ENCODE results near the gene HIP1.
"Not testable (repeated sequence)": the region's sequence is repeated elsewhere in the genome, so short reads cannot be mapped to it uniquely, and the experiment has no call there.

The HIP1 gene

GRCh38 chr7:75635036-75635435, 103.7 kb downstream of the HIP1 start:
- peaks cover 2 to 39% (median 24%) of the 10 kb centered on the region in 5 donors for H3K4me1 ChIP-seq (ENCODE audit: control insufficient read depth in 5 of 5, insufficient read depth in 5 of 5, low read length in 5 of 5)
- H3K4me3 ChIP-seq (ENCODE audit: low read depth in 1 of 5, low read length in 5 of 5): no peak overlapping the region
- H3K27ac ChIP-seq (ENCODE audit: low read depth, low read length): no peak overlapping the region
- no peak overlapping the region for H3K9ac ChIP-seq (ENCODE audit: low read length in 5 of 5)
- no peaks in the 10 kb centered on the region for H3K27me3 ChIP-seq (ENCODE audit: control insufficient read depth in 5 of 5, insufficient read depth in 4 of 5, low read length in 5 of 5)
- no peaks in the 10 kb centered on the region for H3K9me3 ChIP-seq (ENCODE audit: control insufficient read depth in 5 of 5, low read length in 5 of 5)
- peaks cover 0 to 3% (median 0%) of the 10 kb centered on the region in 5 donors for H3K36me3 ChIP-seq (ENCODE audit: control insufficient read depth in 5 of 5, insufficient read depth in 5 of 5, low read length in 5 of 5)

- not testable (repeated sequence) for H3K27ac ChIP-seq (ENCODE audit: low read depth, low read length); H3K36me3 ChIP-seq (ENCODE audit: control insufficient read depth in 5 of 5, insufficient read depth in 5 of 5, low read length in 5 of 5); H3K4me3 ChIP-seq (ENCODE audit: low read depth in 1 of 5, low read length in 5 of 5); H3K9ac ChIP-seq (ENCODE audit: low read length in 5 of 5); H3K27me3 ChIP-seq (ENCODE audit: control insufficient read depth in 5 of 5, insufficient read depth in 4 of 5, low read length in 5 of 5); H3K9me3 ChIP-seq (ENCODE audit: control insufficient read depth in 5 of 5, low read length in 5 of 5)
- peaks cover 0 to 20% (median 5%) of the 10 kb centered on the region in 5 donors for H3K4me1 ChIP-seq (ENCODE audit: control insufficient read depth in 5 of 5, insufficient read depth in 5 of 5, low read length in 5 of 5)
Observed at GRCh38 chr7:75632587-75632986, 106.2 kb downstream of the HIP1 start.

- no peaks in the 10 kb centered on the region for H3K27me3 ChIP-seq (ENCODE audit: control insufficient read depth in 5 of 5, insufficient read depth in 4 of 5, low read length in 5 of 5)
- no peak overlapping the region for H3K27ac ChIP-seq (ENCODE audit: low read depth, low read length)
- H3K4me1 ChIP-seq (ENCODE audit: control insufficient read depth in 5 of 5, insufficient read depth in 5 of 5, low read length in 5 of 5): peaks cover 0 to 13% (median 4%) of the 10 kb centered on the region in 5 donors
- peaks cover 0 to 8% (median 7%) of the 10 kb centered on the region in 5 donors for H3K9me3 ChIP-seq (ENCODE audit: control insufficient read depth in 5 of 5, low read length in 5 of 5)
- H3K9ac ChIP-seq (ENCODE audit: low read length in 5 of 5): no peak overlapping the region
- H3K4me3 ChIP-seq (ENCODE audit: low read depth in 1 of 5, low read length in 5 of 5): no peak overlapping the region
- peaks cover 0 to 6% (median 0%) of the 10 kb centered on the region in 5 donors for H3K36me3 ChIP-seq (ENCODE audit: control insufficient read depth in 5 of 5, insufficient read depth in 5 of 5, low read length in 5 of 5)
Observed at GRCh38 chr7:75631711-75632110, 107.0 kb downstream of the HIP1 start.

DNA sequence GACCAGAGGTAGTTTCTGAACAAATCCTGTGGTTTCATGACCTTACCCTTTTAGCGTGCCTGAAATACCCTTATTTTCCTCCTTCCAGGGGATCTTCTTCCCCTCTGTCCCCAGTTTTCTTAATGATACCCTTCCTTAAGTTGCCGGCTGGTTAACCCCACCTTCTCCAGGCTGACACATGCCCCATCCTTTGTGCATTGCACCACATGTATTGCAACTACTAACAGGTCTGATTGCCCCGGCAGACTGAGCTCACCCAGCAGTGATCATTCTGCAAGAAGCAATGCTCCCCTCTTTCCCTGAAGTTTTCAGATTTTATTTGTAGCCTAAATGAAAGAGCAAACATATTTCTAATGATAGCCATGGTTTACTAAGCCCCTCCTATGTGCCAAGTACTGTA, 108.2 kb downstream of the HIP1 start:
- peaks cover 0 to 8% (median 7%) of the 10 kb centered on the region in 5 donors for H3K9me3 ChIP-seq (ENCODE audit: control insufficient read depth in 5 of 5, low read length in 5 of 5)

GRCh38 chr7:75629044-75629443, 109.7 kb downstream of the HIP1 start:
- H3K27ac ChIP-seq (ENCODE audit: low read depth, low read length): no peak overlapping the region
- no peaks in the 10 kb centered on the region for H3K27me3 ChIP-seq (ENCODE audit: control insufficient read depth in 5 of 5, insufficient read depth in 4 of 5, low read length in 5 of 5)
- no peak overlapping the region for H3K9ac ChIP-seq (ENCODE audit: low read length in 5 of 5)
- H3K36me3 ChIP-seq (ENCODE audit: control insufficient read depth in 5 of 5, insufficient read depth in 5 of 5, low read length in 5 of 5): peaks cover 0 to 6% (median 0%) of the 10 kb centered on the region in 5 donors
- H3K9me3 ChIP-seq (ENCODE audit: control insufficient read depth in 5 of 5, low read length in 5 of 5): peaks cover 0 to 8% (median 7%) of the 10 kb centered on the region in 5 donors
- H3K4me1 ChIP-seq (ENCODE audit: control insufficient read depth in 5 of 5, insufficient read depth in 5 of 5, low read length in 5 of 5): peaks cover 2 to 14% (median 6%) of the 10 kb centered on the region in 5 donors
- no peak overlapping the region for H3K4me3 ChIP-seq (ENCODE audit: low read depth in 1 of 5, low read length in 5 of 5)

More for the DNA sequence above, 108.2 kb downstream of the HIP1 start:
- Histone ChIP-seq H3K4me1 (ENCODE audit: control insufficient read depth in 5 of 5, insufficient read depth in 5 of 5, low read length in 5 of 5) (peaks cover 0 to 7% (median 0%) of the 10 kb centered on the region in 5 donors), H3K9ac (ENCODE audit: low read length in 5 of 5) (no peak overlapping the region), H3K27me3 (ENCODE audit: control insufficient read depth in 5 of 5, insufficient read depth in 4 of 5, low read length in 5 of 5) (no peaks in the 10 kb centered on the region), H3K36me3 (ENCODE audit: control insufficient read depth in 5 of 5, insufficient read depth in 5 of 5, low read length in 5 of 5) (peaks cover 0 to 6% (median 0%) of the 10 kb centered on the region in 5 donors), H3K4me3 (ENCODE audit: low read depth in 1 of 5, low read length in 5 of 5) (no peak overlapping the region), H3K27ac (ENCODE audit: low read depth, low read length) (no peak overlapping the region)

- H3K4me3 ChIP-seq (ENCODE audit: low read depth in 1 of 5, low read length in 5 of 5): no peak overlapping the region
Observed at GRCh38 chr7:75628055-75628454, 110.7 kb downstream of the HIP1 start.

DNA sequence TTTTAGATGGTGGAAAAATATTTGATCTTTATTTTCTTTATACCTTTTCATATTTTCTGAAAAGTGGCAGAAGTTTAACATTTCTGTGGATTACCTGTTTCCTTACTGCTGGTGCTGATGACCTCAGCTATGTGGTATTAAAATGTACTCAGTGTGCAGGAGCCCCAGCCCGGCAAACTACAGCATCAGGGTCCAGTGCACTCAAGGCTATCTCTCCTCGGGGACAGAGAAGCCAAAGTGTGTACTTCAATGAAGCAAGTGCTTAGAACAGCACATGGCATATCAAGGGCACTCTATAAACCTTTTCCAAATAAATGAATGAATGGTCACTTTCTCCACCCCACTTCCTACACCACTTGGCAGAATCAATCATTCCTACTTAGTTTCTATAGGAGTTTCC, 111.8 kb downstream of the HIP1 start:
- Histone ChIP-seq H3K36me3 (ENCODE audit: control insufficient read depth in 5 of 5, insufficient read depth in 5 of 5, low read length in 5 of 5) (peaks cover 0 to 6% (median 0%) of the 10 kb centered on the region in 5 donors), H3K4me1 (ENCODE audit: control insufficient read depth in 5 of 5, insufficient read depth in 5 of 5, low read length in 5 of 5) (peaks cover 2 to 31% (median 17%) of the 10 kb centered on the region in 5 donors), H3K4me3 (ENCODE audit: low read depth in 1 of 5, low read length in 5 of 5) (no peak overlapping the region), H3K9me3 (ENCODE audit: control insufficient read depth in 5 of 5, low read length in 5 of 5) (peaks cover 0 to 8% (median 7%) of the 10 kb centered on the region in 5 donors), H3K27me3 (ENCODE audit: control insufficient read depth in 5 of 5, insufficient read depth in 4 of 5, low read length in 5 of 5) (no peaks in the 10 kb centered on the region), H3K27ac (ENCODE audit: low read depth, low read length) (no peak overlapping the region), H3K9ac (ENCODE audit: low read length in 5 of 5) (no peak overlapping the region)

More at GRCh38 chr7:75628055-75628454, 110.7 kb downstream of the HIP1 start:
- H3K27ac ChIP-seq (ENCODE audit: low read depth, low read length): no peak overlapping the region
- H3K27me3 ChIP-seq (ENCODE audit: control insufficient read depth in 5 of 5, insufficient read depth in 4 of 5, low read length in 5 of 5): no peaks in the 10 kb centered on the region
- H3K9me3 ChIP-seq (ENCODE audit: control insufficient read depth in 5 of 5, low read length in 5 of 5): peaks cover 0 to 8% (median 7%) of the 10 kb centered on the region in 5 donors
- H3K4me1 ChIP-seq (ENCODE audit: control insufficient read depth in 5 of 5, insufficient read depth in 5 of 5, low read length in 5 of 5): peaks cover 2 to 24% (median 16%) of the 10 kb centered on the region in 5 donors
- H3K9ac ChIP-seq (ENCODE audit: low read length in 5 of 5): no peak overlapping the region
- H3K36me3 ChIP-seq (ENCODE audit: control insufficient read depth in 5 of 5, insufficient read depth in 5 of 5, low read length in 5 of 5): peaks cover 0 to 6% (median 0%) of the 10 kb centered on the region in 5 donors

DNA sequence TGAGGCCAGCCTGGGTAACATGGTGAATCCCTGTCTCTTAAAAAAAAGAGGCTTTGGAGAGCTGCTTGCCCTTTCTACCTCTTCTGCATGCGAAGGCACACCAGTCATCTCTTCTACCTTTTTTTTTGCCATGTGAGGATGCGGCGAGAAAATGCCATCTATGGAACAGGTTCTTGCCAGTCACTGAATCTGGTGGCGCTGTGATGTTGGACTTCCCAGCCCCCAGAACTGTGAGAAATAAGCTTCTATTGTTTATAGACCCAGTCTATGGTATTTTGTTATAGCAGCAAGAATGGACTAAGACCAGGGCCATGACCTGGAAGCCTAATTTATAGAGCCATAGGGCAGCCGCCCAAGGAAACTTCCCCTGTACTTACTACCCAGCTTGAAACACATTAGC, 112.9 kb downstream of the HIP1 start:
- Histone ChIP-seq H3K36me3 (ENCODE audit: control insufficient read depth in 5 of 5, insufficient read depth in 5 of 5, low read length in 5 of 5) (peaks cover 0 to 3% (median 0%) of the 10 kb centered on the region in 5 donors), H3K9me3 (ENCODE audit: control insufficient read depth in 5 of 5, low read length in 5 of 5) (peaks cover 0 to 8% (median 7%) of the 10 kb centered on the region in 5 donors), H3K9ac (ENCODE audit: low read length in 5 of 5) (no peak overlapping the region), H3K4me1 (ENCODE audit: control insufficient read depth in 5 of 5, insufficient read depth in 5 of 5, low read length in 5 of 5) (peaks cover 2 to 34% (median 28%) of the 10 kb centered on the region in 5 donors), H3K4me3 (ENCODE audit: low read depth in 1 of 5, low read length in 5 of 5) (no peak overlapping the region), H3K27ac (ENCODE audit: low read depth, low read length) (no peak overlapping the region), H3K27me3 (ENCODE audit: control insufficient read depth in 5 of 5, insufficient read depth in 4 of 5, low read length in 5 of 5) (no peaks in the 10 kb centered on the region)

DNA sequence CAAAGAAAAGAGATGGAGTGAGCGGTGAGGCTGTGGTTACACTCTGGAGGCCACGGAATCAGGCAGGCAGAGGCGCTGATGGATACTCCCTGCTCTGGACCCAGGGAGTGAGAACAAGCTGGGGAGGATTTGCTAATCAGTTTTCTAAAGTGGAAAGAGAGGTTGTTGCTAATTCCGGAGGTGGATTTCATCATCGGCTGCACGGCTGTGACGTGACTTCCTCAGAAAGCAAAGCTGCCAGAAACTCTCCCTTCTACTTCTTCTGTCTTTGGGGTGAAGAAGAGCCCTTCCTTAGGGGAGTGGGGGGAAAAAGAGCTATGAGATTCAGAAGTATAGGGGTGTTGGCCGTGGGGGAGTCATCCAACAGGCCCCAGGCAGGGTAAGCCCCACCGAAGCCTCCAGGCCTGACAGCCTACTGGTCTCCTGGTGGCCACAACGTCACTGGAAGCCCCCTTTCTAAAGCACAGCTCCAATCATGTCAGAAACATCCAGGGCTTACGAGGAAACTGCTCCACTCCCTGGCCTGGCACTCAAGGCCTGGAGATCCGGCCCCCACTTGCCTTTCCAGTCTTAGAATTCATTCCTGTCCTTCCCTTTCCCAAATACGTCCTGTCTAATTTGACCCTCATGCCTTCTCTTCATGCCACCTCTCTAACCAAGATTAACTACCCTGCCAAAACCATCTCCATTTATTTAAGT, 114.5 kb downstream of the HIP1 start:
- Histone ChIP-seq H3K9me3 (ENCODE audit: control insufficient read depth in 5 of 5, low read length in 5 of 5) (peaks cover 0 to 8% (median 7%) of the 10 kb centered on the region in 5 donors), H3K4me1 (ENCODE audit: control insufficient read depth in 5 of 5, insufficient read depth in 5 of 5, low read length in 5 of 5) (peaks cover 2 to 40% (median 30%) of the 10 kb centered on the region in 5 donors), H3K27me3 (ENCODE audit: control insufficient read depth in 5 of 5, insufficient read depth in 4 of 5, low read length in 5 of 5) (no peaks in the 10 kb centered on the region), H3K4me3 (ENCODE audit: low read depth in 1 of 5, low read length in 5 of 5) (peak overlapping the region in 2 of 5 donors; percentile 8 to 36), H3K9ac (ENCODE audit: low read length in 5 of 5) (peak overlapping the region in 4 of 5 donors; percentile 38 to 60 (median 46)), H3K36me3 (ENCODE audit: control insufficient read depth in 5 of 5, insufficient read depth in 5 of 5, low read length in 5 of 5) (peaks cover 0 to 3% (median 0%) of the 10 kb centered on the region in 5 donors), H3K27ac (ENCODE audit: low read depth, low read length) (peak overlapping the region; percentile 67)

GRCh38 chr7:75623390-75624133, 115.2 kb downstream of the HIP1 start:
- Histone ChIP-seq H3K36me3 (ENCODE audit: control insufficient read depth in 5 of 5, insufficient read depth in 5 of 5, low read length in 5 of 5) (peaks cover 0 to 3% (median 0%) of the 10 kb centered on the region in 5 donors), H3K4me1 (ENCODE audit: control insufficient read depth in 5 of 5, insufficient read depth in 5 of 5, low read length in 5 of 5) (peaks cover 2 to 43% (median 30%) of the 10 kb centered on the region in 5 donors), H3K27ac (ENCODE audit: low read depth, low read length) (peak overlapping the region; percentile 67), H3K27me3 (ENCODE audit: control insufficient read depth in 5 of 5, insufficient read depth in 4 of 5, low read length in 5 of 5) (no peaks in the 10 kb centered on the region), H3K9ac (ENCODE audit: low read length in 5 of 5) (peak overlapping the region in 2 of 5 donors; percentile 11 to 51), H3K4me3 (ENCODE audit: low read depth in 1 of 5, low read length in 5 of 5) (peak overlapping the region in 2 of 5 donors; percentile 8 to 36), H3K9me3 (ENCODE audit: control insufficient read depth in 5 of 5, low read length in 5 of 5) (peaks cover 0 to 8% (median 7%) of the 10 kb centered on the region in 5 donors)
